Bronchial epithelial cell (primary cell): Measurements from ENCODE around the gene SPTBN1. TPM values are rescaled to one million over a fixed set of nuclear protein-coding genes. Genes with fewer than 3 reads are reported as not detected.

Experiments used
- DNase-seq: peaks from one replicate; pipeline ENCODE4 v3.0.0-alpha.2; 2010; ENCODE audit warnings: low read depth
- FAIRE-seq: peaks from 2 replicates; lab custom pipeline; 2011; peaks lifted over from hg19 to GRCh38; lab: Jason Lieb, UNC
- H3K27me3 ChIP-seq: 2 replicates; pipeline ENCODE4 v1.5.1; 2011; ENCODE audit warnings: low read length; ENCODE audit not compliant: control insufficient read depth, insufficient read depth
- H3K36me3 ChIP-seq: 2 replicates; pipeline ENCODE4 v1.5.1; 2011; ENCODE audit warnings: low read length; ENCODE audit not compliant: control insufficient read depth, insufficient read depth
- H3K4me3 ChIP-seq: 2 replicates; pipeline ENCODE4 v1.5.1; 2011; ENCODE audit warnings: mild to moderate bottlenecking, low read depth, low read length, control low read depth
- total RNA-seq: library from RNA; depleted of rRNA; stranded (reverse); fragments of >200 nt; gene quantifications from 2 replicates; pipeline ENCODE4 v1.2.1, GENCODE V29; 2014
- TF ChIP-seq, protein P1 (sequence below): IDR thresholded peaks from 2 replicates; pipeline ENCODE4 v1.5.1; 2011; ENCODE audit warnings: mild to moderate bottlenecking, moderate library complexity, low read length, control low read depth, inconsistent platforms; ENCODE audit not compliant: insufficient read depth, severe bottlenecking

Gene SPTBN1
- total RNA-seq, 1 donor from 2014 or later = 339 TPM

- no peak for FAIRE-seq
- peaks cover 57% of the 10 kb centered on the region for H3K36me3 ChIP-seq
Observed at GRCh38 chr2:54628418-54628817, 172.3 kb downstream of the SPTBN1 start.

GRCh38 chr2:54628957-54629356 is 172.8 kb downstream of the SPTBN1 start:
- TF ChIP-seq, protein P1, sequence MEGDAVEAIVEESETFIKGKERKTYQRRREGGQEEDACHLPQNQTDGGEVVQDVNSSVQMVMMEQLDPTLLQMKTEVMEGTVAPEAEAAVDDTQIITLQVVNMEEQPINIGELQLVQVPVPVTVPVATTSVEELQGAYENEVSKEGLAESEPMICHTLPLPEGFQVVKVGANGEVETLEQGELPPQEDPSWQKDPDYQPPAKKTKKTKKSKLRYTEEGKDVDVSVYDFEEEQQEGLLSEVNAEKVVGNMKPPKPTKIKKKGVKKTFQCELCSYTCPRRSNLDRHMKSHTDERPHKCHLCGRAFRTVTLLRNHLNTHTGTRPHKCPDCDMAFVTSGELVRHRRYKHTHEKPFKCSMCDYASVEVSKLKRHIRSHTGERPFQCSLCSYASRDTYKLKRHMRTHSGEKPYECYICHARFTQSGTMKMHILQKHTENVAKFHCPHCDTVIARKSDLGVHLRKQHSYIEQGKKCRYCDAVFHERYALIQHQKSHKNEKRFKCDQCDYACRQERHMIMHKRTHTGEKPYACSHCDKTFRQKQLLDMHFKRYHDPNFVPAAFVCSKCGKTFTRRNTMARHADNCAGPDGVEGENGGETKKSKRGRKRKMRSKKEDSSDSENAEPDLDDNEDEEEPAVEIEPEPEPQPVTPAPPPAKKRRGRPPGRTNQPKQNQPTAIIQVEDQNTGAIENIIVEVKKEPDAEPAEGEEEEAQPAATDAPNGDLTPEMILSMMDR = no peak
- FAIRE-seq (no peak), DNase-seq (no peak)
- peaks cover 56% of the 10 kb centered on the region for H3K36me3 ChIP-seq
- no peak overlapping the region for H3K4me3 ChIP-seq
- no peaks in the 10 kb centered on the region for H3K27me3 ChIP-seq

More at GRCh38 chr2:54628418-54628817, 172.3 kb downstream of the SPTBN1 start:
- DNase-seq = no peak
- H3K27me3 ChIP-seq = no peaks in the 10 kb centered on the region
- TF ChIP-seq, protein P1 = no peak
- H3K4me3 ChIP-seq = no peak overlapping the region

DNA sequence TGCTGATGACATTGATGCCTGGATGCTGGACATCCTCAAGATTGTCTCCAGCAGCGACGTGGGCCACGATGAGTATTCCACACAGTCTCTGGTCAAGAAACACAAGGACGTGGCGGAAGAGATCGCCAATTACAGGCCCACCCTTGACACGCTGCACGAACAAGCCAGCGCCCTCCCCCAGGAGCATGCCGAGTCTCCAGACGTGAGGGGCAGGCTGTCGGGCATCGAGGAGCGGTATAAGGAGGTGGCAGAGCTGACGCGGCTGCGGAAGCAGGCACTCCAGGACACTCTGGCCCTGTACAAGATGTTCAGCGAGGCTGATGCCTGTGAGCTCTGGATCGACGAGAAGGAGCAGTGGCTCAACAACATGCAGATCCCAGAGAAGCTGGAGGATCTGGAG is 173.3 kb downstream of the SPTBN1 start:
- FAIRE-seq = no peak
- no peak overlapping the region for H3K4me3 ChIP-seq
- H3K36me3 ChIP-seq = peaks cover 58% of the 10 kb centered on the region
- no peaks in the 10 kb centered on the region for H3K27me3 ChIP-seq
- TF ChIP-seq, protein P1 = no peak
- no peak for DNase-seq

DNA sequence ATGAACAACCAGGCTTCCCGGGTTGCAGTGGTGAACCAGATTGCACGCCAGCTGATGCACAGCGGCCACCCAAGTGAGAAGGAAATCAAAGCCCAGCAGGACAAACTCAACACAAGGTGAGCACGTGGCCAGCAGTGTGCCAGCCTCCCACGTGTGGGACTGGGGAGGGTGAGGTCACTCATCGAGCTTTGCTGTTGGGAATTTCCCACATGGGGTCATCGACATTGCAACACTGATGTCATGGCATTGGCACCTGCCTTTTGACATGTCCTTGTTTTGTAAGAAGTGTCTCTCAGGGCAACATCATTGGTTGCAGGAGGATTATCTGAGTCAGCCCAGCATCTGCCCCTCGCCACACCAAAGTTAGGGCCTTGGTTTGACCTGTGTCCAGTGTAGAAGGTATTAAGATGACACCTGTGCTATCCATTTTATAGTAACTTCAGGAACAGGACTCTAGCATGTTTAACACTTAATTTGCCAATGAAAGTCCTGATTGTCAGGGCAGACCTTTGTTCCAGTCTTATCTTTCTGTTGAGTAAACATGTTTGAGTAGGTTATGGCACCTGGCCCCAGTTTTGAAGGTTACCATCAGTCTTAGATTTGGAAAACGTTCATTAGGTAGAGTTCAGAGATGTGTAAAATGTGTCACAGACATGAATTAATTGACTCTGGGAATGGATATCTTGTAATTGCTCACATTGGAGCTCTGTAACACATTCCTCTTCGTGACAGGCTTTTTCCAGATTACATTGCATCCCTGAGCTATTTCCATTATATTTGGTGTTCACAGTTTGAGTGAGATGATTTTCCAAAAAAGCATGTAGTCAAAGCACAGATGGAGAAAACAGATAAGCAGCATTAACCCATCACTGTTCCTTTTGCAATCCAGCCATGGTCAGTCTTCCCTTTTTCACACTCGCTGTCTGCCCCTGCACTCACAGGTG is 174.1 kb downstream of the SPTBN1 start:
- FAIRE-seq (no peak), DNase-seq (peak; percentile 85)
- TF ChIP-seq, protein P1 = no peak
- Histone ChIP-seq H3K4me3 (no peak overlapping the region), H3K27me3 (no peaks in the 10 kb centered on the region), H3K36me3 (peaks cover 57% of the 10 kb centered on the region)

DNA sequence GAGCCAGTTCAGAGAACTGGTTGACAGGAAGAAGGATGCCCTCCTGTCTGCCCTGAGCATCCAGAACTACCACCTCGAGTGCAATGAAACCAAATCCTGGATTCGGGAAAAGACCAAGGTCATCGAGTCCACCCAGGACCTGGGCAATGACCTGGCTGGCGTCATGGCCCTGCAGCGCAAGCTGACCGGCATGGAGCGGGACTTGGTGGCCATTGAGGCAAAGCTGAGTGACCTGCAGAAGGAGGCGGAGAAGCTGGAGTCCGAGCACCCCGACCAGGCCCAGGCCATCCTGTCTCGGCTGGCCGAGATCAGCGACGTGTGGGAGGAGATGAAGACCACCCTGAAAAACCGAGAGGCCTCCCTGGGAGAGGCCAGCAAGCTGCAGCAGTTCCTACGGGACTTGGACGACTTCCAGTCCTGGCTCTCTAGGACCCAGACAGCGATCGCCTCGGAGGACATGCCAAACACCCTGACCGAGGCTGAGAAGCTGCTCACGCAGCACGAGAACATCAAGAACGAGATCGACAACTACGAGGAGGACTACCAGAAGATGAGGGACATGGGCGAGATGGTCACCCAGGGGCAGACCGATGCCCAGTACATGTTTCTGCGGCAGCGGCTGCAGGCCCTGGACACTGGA is 174.9 kb downstream of the SPTBN1 start:
- TF ChIP-seq, protein P1 = no peak
- no peaks in the 10 kb centered on the region for H3K27me3 ChIP-seq
- no peak overlapping the region for H3K4me3 ChIP-seq
- H3K36me3 ChIP-seq = peaks cover 54% of the 10 kb centered on the region
- FAIRE-seq (no peak), DNase-seq (no peak)
